Caco-2 (cell line): ENCODE results near the gene HSD3B1. TPM values are rescaled to one million over a fixed set of nuclear protein-coding genes. Genes with fewer than 3 reads are reported as not detected.
"Not testable (repeated sequence)": the region's sequence is repeated elsewhere in the genome, so short reads cannot be mapped to it uniquely, and the experiment has no call there.

Experiments
- BruUV-seq: library from RNA; stranded (reverse); fragments of 400-500 nt; replicated peaks from 2 replicates; lab custom pipeline; 2021; lab: Mats Ljungman, UMichigan
- CTCF ChIA-PET: fragments of 300-600 bp; sonication (Branson Sonifier 250); formaldehyde crosslinking; loops from one replicate; lab custom pipeline; 2022; ENCODE audit warnings: antibody characterized with exemption; lab: Charles Lee
- POLR2A ChIA-PET: fragments of 300-600 bp; sonication (Branson Sonifier 250); formaldehyde crosslinking; loops from one replicate; lab custom pipeline; 2022; ENCODE audit warnings: antibody characterized with exemption; lab: Charles Lee
- DNase-seq, 2 experiments: peaks; one replicate each; pipeline versions ENCODE4 v3.0.0 to v3.0.0-alpha.2; 2020 to 2022
- H3K27me3 ChIP-seq: replicated peaks from 2 replicates; pipeline ENCODE4 v1.6.0; 2011; ENCODE audit warnings: low read length; ENCODE audit not compliant: control insufficient read depth, insufficient read depth
- H3K36me3 ChIP-seq: 2 replicates; pipeline ENCODE4 v1.5.1; 2011; ENCODE audit warnings: low read length; ENCODE audit not compliant: control insufficient read depth, insufficient read depth
- H3K4me1 ChIP-seq: fragments of 250-450 bp; sonication (Bioruptor Pico); 2 replicates; pipeline ENCODE4 v1.5.1; 2020; ENCODE audit warnings: mild to moderate bottlenecking
- H3K4me3 ChIP-seq: 2 replicates; pipeline ENCODE4 v1.5.1; 2011; ENCODE audit warnings: low read depth, mild to moderate bottlenecking, control low read depth, low read length
- H3K9me3 ChIP-seq: fragments of 250-450 bp; sonication (Bioruptor Pico); 2 replicates; pipeline ENCODE4 v1.5.1; 2020; ENCODE audit warnings: mild to moderate bottlenecking, moderate library complexity
- H3K27ac Mint-ChIP-seq: one replicate; pipeline ENCODE4 v1.8.0; 2022; ENCODE audit warnings: mixed read lengths; ENCODE audit not compliant: unreplicated experiment
- H3K27me3 Mint-ChIP-seq: one replicate; pipeline ENCODE4 v1.8.0; 2022; ENCODE audit warnings: mixed read lengths; ENCODE audit not compliant: insufficient read depth, unreplicated experiment
- H3K36me3 Mint-ChIP-seq: one replicate; pipeline ENCODE4 v1.8.0; 2022; ENCODE audit warnings: mild to moderate bottlenecking, mixed read lengths; ENCODE audit not compliant: insufficient read depth, unreplicated experiment
- H3K4me1 Mint-ChIP-seq: one replicate; pipeline ENCODE4 v1.8.0; 2022; ENCODE audit warnings: low read depth, mixed read lengths; ENCODE audit not compliant: unreplicated experiment
- H3K4me3 Mint-ChIP-seq: one replicate; pipeline ENCODE4 v1.8.0; 2022; ENCODE audit warnings: mild to moderate bottlenecking, moderate library complexity, mixed read lengths; ENCODE audit not compliant: unreplicated experiment
- H3K9me3 Mint-ChIP-seq: one replicate; pipeline ENCODE4 v1.8.0; 2022; ENCODE audit warnings: mixed read lengths; ENCODE audit not compliant: unreplicated experiment
- CTCF ChIP-seq, 2 experiments: fragments of 200-600 bp in 1 of 2; IDR thresholded peaks; 1 replicate in 1 of 2; 2 replicates in 1 of 2; pipeline versions ENCODE4 v1.5.1 to v1.8.0; 2011 to 2022; ENCODE audit warnings: antibody characterized with exemption in 1 of 2, control low read depth in 1 of 2, inconsistent platforms in 1 of 2, low read depth in 1 of 2, low read length in 1 of 2, mild to moderate bottlenecking in 1 of 2, moderate library complexity in 1 of 2; ENCODE audit not compliant: insufficient read depth in 1 of 2, severe bottlenecking in 1 of 2, unreplicated experiment in 1 of 2
- intact Hi-C: fragments of 100-400 bp; cut with micrococcal nuclease; formaldehyde crosslinking; loops from one replicate; pipeline ENCODE4 v1.10.0; 2022; ENCODE audit not compliant: unreplicated experiment
- total RNA-seq: library from RNA; stranded (reverse); gene quantifications from 2 replicates; pipeline ENCODE4 v1.2.3, GENCODE V29; 2022

HSD3B1 gene
- total RNA-seq, 1 experiment from 2014 or later = 38.0 TPM

DNA sequence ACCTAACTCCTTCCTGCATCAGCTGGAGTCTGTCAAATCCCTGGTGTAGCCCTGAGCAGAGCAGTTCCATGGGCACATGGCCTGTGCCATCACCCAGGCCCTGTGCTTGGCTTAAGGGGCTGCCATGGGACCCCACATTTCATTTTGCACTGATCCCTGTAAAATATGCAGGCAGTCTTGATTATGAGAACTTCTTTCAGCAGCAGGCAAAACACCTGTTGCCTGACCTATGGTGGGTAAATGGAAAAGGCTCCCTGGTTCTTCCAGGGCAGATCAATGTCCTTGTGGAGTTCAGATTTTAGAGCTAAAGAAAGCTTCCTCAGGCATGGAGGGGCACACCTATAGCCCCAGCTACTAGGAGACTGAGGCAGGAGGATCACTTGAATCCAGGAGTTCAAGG is 44.2 kb downstream of the HSD3B1 start:
- Mint-ChIP-seq H3K36me3 (no peaks in the 10 kb centered on the region), H3K9me3 (no peaks in the 10 kb centered on the region), H3K4me3 (no peak overlapping the region), H3K4me1 (peaks cover 11% of the 10 kb centered on the region), H3K27me3 (no peaks in the 10 kb centered on the region), H3K27ac (no peak overlapping the region)
- ChIA-PET CTCF (no interaction called here), POLR2A (no interaction called here)
- Histone ChIP-seq H3K9me3 (no peaks in the 10 kb centered on the region), H3K4me1 (no peaks in the 10 kb centered on the region), H3K4me3 (no peak overlapping the region), H3K27me3 (no peaks in the 10 kb centered on the region), H3K36me3 (no peaks in the 10 kb centered on the region)
- intact Hi-C loops = loop anchor here (5.0 kb wide), 1 partner anchor 111 kb away; no protein-coding TSS in a partner anchor
- BruUV-seq = no TSS peak
- no peak for DNase-seq
- no peak for TF ChIP-seq CTCF (IDR thresholded peaks at IDR 0.05; ENCODE audit: insufficient read depth in 1 of 2, low read depth in 1 of 2, low read length in 1 of 2, severe bottlenecking in 1 of 2, unreplicated experiment in 1 of 2)

- H3K27ac Mint-ChIP-seq, H3K36me3 Mint-ChIP-seq, CTCF ChIA-PET, H3K27me3 ChIP-seq, H3K4me3 ChIP-seq, H3K9me3 ChIP-seq, H3K36me3 ChIP-seq, H3K4me3 Mint-ChIP-seq, POLR2A ChIA-PET, H3K27me3 Mint-ChIP-seq, DNase-seq, H3K4me1 ChIP-seq, BruUV-seq, H3K9me3 Mint-ChIP-seq: not testable (repeated sequence)
- intact Hi-C loops = loop anchor here (5.0 kb wide), 1 partner anchor 110 kb away; no protein-coding TSS in a partner anchor
- H3K4me1 Mint-ChIP-seq = peaks cover 11% of the 10 kb centered on the region
These were observed 45.6 kb downstream of the HSD3B1 start for GRCh38 chr1:119552656-119553055.

DNA sequence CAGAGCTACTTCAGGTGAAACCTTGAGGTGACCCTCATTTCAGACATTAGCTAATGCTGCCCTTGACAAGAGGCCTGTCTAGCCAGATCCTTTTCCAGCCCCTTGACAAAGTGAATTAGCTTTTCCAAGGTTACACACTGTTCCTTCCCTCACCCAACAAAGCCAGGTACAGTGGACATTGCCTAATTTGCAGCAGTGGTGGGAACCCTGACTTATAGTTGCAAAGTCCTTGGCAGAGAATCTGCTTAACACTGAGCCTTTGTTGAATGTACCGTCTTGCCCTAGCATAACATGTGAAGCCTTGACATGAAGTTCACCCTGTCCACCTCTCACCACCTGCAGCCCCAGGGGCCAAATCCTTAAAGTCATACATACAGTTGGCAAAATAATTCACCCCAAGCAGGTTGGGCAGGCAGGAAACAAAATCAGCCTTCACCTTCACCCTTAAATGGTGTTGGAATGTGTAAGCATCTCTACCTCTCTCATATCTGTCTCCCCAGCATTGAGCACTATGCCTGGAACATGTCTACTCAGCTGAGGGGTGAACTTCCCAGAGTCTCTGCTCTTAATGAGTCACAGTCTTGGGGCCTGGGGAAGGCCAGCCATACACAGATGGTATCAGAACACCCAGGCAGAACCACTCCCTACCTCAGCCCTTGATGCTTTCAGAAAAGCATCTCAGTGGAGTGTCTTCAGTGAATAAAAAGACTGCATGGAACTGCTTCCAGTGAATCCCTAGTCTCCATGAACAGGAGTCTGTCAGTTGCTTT is 46.5 kb downstream of the HSD3B1 start:
- H3K27me3 Mint-ChIP-seq, H3K9me3 Mint-ChIP-seq, H3K27ac Mint-ChIP-seq, H3K4me1 ChIP-seq, H3K4me3 Mint-ChIP-seq, DNase-seq, H3K4me3 ChIP-seq, H3K36me3 Mint-ChIP-seq, BruUV-seq, CTCF ChIA-PET, H3K27me3 ChIP-seq, POLR2A ChIA-PET, H3K36me3 ChIP-seq, H3K9me3 ChIP-seq: not testable (repeated sequence)
- peaks cover 11% of the 10 kb centered on the region for H3K4me1 Mint-ChIP-seq
- intact Hi-C loops = loop anchor here (5.0 kb wide), 1 partner anchor 109 kb away; no protein-coding TSS in a partner anchor

DNA sequence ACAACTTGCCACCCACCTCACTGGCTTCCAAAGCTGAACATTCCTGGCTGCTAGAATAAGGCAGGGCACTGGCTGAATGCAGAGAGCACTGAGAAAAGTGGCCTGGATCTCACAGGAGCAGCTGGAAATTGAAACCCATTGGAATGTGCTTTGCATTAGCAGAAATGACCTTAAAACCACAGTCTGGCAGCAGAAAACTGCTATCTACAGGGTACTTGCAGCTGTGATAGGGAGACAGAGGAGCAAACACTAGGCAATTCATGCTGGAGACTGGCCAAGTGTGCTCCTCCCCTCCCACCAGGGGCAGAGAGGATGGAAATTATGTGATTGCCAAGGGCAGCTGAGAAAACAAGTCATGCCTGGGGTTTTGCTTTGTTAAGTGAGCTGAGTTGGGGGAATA is 47.2 kb downstream of the HSD3B1 start:
- no peaks in the 10 kb centered on the region for H3K9me3 ChIP-seq
- CTCF ChIA-PET = no interaction called here
- no peak overlapping the region for H3K4me3 ChIP-seq
- no peak for DNase-seq
- no peaks in the 10 kb centered on the region for H3K36me3 ChIP-seq
- no peaks in the 10 kb centered on the region for H3K36me3 Mint-ChIP-seq
- no peak overlapping the region for H3K27ac Mint-ChIP-seq
- H3K9me3 Mint-ChIP-seq = no peaks in the 10 kb centered on the region
- no peaks in the 10 kb centered on the region for H3K27me3 Mint-ChIP-seq
- no TSS peak for BruUV-seq
- intact Hi-C loops = loop anchor here (5.0 kb wide), 1 partner anchor 108 kb away; no protein-coding TSS in a partner anchor
- no peaks in the 10 kb centered on the region for H3K4me1 ChIP-seq
- no peak overlapping the region for H3K4me3 Mint-ChIP-seq
- peaks cover 10% of the 10 kb centered on the region for H3K4me1 Mint-ChIP-seq
- H3K27me3 ChIP-seq = no peaks in the 10 kb centered on the region
- TF ChIP-seq CTCF (IDR thresholded peaks at IDR 0.05; ENCODE audit: insufficient read depth in 1 of 2, low read depth in 1 of 2, low read length in 1 of 2, severe bottlenecking in 1 of 2, unreplicated experiment in 1 of 2) = no peak
- POLR2A ChIA-PET = no interaction called here
